K562 (cell line): ENCODE measurements around the gene OVOL2. TPM values are rescaled to one million over a fixed set of nuclear protein-coding genes. Genes with fewer than 3 reads are reported as not detected.

ENCODE experiments used
- ATAC-seq: fragments of 200-7000 bp; cut with Tn5 transposase; 3 replicates; pipeline ENCODE4 v1.9.1; 2020; ENCODE audit warnings: moderate library complexity
- BruUV-seq: library from RNA; stranded (reverse); fragments of 400-500 nt; replicated peaks from 2 replicates; lab custom pipeline; 2021; lab: Mats Ljungman, UMichigan
- CTCF ChIA-PET: fragments of 300-600 bp; formaldehyde crosslinking; extraction: SDS; loops from one replicate; lab custom pipeline; 2021; ENCODE audit warnings: low intra/inter-chr PET ratio; lab: Yijun Ruan, JAX
- POLR2A ChIA-PET: fragments of 300-600, 350-650 bp; sonication (Branson Sonifier 250); formaldehyde crosslinking; extraction: SDS; loops from one replicate; lab custom pipeline; 2021; ENCODE audit warnings: antibody characterized with exemption, inconsistent platforms; lab: Yijun Ruan, JAX
- DNase-seq, 4 experiments: peaks; one replicate each; pipeline versions ENCODE4 v3.0.0 to v3.0.0-alpha.2; 2011 to 2018; ENCODE audit warnings: low spot score in 3 of 4, mixed read lengths in 3 of 4; ENCODE audit errors: extremely low read depth in 1 of 4
- FAIRE-seq: peaks from 2 replicates; lab custom pipeline; 2011; peaks lifted over from hg19 to GRCh38; lab: Jason Lieb, UNC
- H2AFZ ChIP-seq: 2 replicates; pipeline ENCODE4 v1.6.0; 2011; ENCODE audit warnings: low read depth, low read length, control low read depth, inconsistent platforms
- H3K27ac ChIP-seq: fragments of 200-600 bp; 3 replicates; pipeline ENCODE4 v1.8.0; 2011; ENCODE audit warnings: low read depth, mild to moderate bottlenecking, control low read depth, inconsistent platforms, low read length, moderate library complexity, mixed read lengths; ENCODE audit errors: extremely low read depth
- H3K27me3 ChIP-seq, 2 experiments: fragments of 300-600 bp in 1 of 2; 2 replicates in 1 of 2; 3 replicates in 1 of 2; pipeline versions ENCODE4 v1.6.0 to v1.8.0; 2011; ENCODE audit warnings: inconsistent platforms in 2 of 2, low read length in 2 of 2, mild to moderate bottlenecking in 1 of 2, mixed read lengths in 1 of 2, moderate library complexity in 1 of 2; ENCODE audit not compliant: control insufficient read depth in 2 of 2, insufficient read depth in 2 of 2
- H3K36me3 ChIP-seq: fragments of 300-600 bp; 3 replicates; pipeline ENCODE4 v1.8.0; 2011; ENCODE audit warnings: mild to moderate bottlenecking, low read length, inconsistent platforms; ENCODE audit not compliant: control insufficient read depth, insufficient read depth
- H3K4me1 ChIP-seq, 2 experiments: fragments of 200-600 bp in 1 of 2; replicated peaks in 1 of 2; 2 replicates in 1 of 2; 3 replicates in 1 of 2; pipeline versions ENCODE4 v1.5.1 to v1.8.0; 2011; ENCODE audit warnings: inconsistent platforms in 2 of 2, low read length in 2 of 2, mild to moderate bottlenecking in 1 of 2, mixed read lengths in 1 of 2, moderate library complexity in 1 of 2; ENCODE audit not compliant: control insufficient read depth in 2 of 2, insufficient read depth in 2 of 2
- H3K4me2 ChIP-seq: 2 replicates; pipeline ENCODE4 v1.6.1; 2011; ENCODE audit warnings: low read length, control low read depth, inconsistent platforms, mixed read lengths; ENCODE audit not compliant: insufficient read depth
- H3K4me3 ChIP-seq: fragments of 200-600 bp; sonication (generic), shearing (Covaris generic); 2 replicates; pipeline ENCODE4 v1.5.1; 2016; ENCODE audit warnings: control low read depth, inconsistent platforms
- H3K79me2 ChIP-seq: fragments of 200-600 bp; 3 replicates; pipeline ENCODE4 v1.8.0; 2011; ENCODE audit warnings: low read length, inconsistent platforms; ENCODE audit not compliant: control insufficient read depth, insufficient read depth
- H3K9ac ChIP-seq, 2 experiments: 2 replicates each; pipeline versions ENCODE4 v1.6.0 to v1.6.1; 2011; ENCODE audit warnings: low read depth in 2 of 2, low read length in 2 of 2, control low read depth in 1 of 2, inconsistent platforms in 1 of 2, mild to moderate bottlenecking in 1 of 2, mixed read lengths in 1 of 2; ENCODE audit not compliant: insufficient read depth in 1 of 2
- H3K9me1 ChIP-seq: one replicate; pipeline ENCODE4 v1.6.0; 2011; ENCODE audit warnings: inconsistent platforms, mild to moderate bottlenecking, low read length, moderate library complexity; ENCODE audit not compliant: control insufficient read depth, insufficient read depth
- H3K9me3 ChIP-seq: replicated peaks from 2 replicates; pipeline ENCODE4 v1.5.1; 2011; ENCODE audit warnings: low read depth, low read length, inconsistent platforms; ENCODE audit not compliant: control insufficient read depth, insufficient read depth
- H4K20me1 ChIP-seq: replicated peaks from 2 replicates; pipeline ENCODE4 v1.6.1; 2011; ENCODE audit warnings: low read length, inconsistent platforms, mixed read lengths; ENCODE audit not compliant: control insufficient read depth, insufficient read depth
- ADNP ChIP-seq: fragments of 200-800 bp; sonication (Bioruptor generic); IDR thresholded peaks from 2 replicates; pipeline ENCODE4 v1.6.1; 2016; ENCODE audit warnings: missing genetic modification characterization, missing compliant biosample characterization
- ARID1B ChIP-seq: fragments of 450-650 bp; IDR thresholded peaks from 2 replicates; pipeline ENCODE4 v1.6.1; 2016; ENCODE audit warnings: antibody characterized with exemption, mild to moderate bottlenecking, inconsistent platforms
- HNRNPLL ChIP-seq: fragments of 200-400 bp; formaldehyde crosslinking; IDR thresholded peaks from 2 replicates; pipeline ENCODE4 v1.6.1; 2017; ENCODE audit warnings: low read length, low read depth, mild to moderate bottlenecking; ENCODE audit not compliant: poor library complexity, severe bottlenecking
- MEF2D ChIP-seq: conservative IDR thresholded peaks from 2 replicates; pipeline ENCODE4 v1.6.1; 2016; ENCODE audit warnings: low read depth, missing genetic modification characterization, missing compliant biosample characterization
- NCOA4 ChIP-seq: fragments of 450-650 bp; IDR thresholded peaks from 2 replicates; pipeline ENCODE4 v1.6.1; 2018; ENCODE audit warnings: mild to moderate bottlenecking; ENCODE audit not compliant: partially characterized antibody
- SP2 ChIP-seq: IDR thresholded peaks from 2 replicates; pipeline ENCODE4 v1.6.1; 2011; ENCODE audit warnings: mild to moderate bottlenecking, low read depth, low read length, moderate library complexity; ENCODE audit not compliant: poor library complexity, severe bottlenecking; ENCODE audit errors: extremely low read depth
- TAF7 ChIP-seq: fragments of 450-650 bp; IDR thresholded peaks from 2 replicates; pipeline ENCODE4 v1.6.1; 2016; ENCODE audit warnings: missing genetic modification characterization, missing compliant biosample characterization
- ZNF146 ChIP-seq: IDR thresholded peaks from one replicate; pipeline ENCODE4 v1.6.1; 2018; ENCODE audit warnings: missing compliant biosample characterization; ENCODE audit not compliant: unreplicated experiment
- ZNF609 ChIP-seq: sonication (generic); formaldehyde crosslinking; IDR thresholded peaks from 2 replicates; pipeline ENCODE4 v1.8.1; 2023; ENCODE audit warnings: missing genetic modification reagents, mild to moderate bottlenecking, borderline replicate concordance
- ZNF77 ChIP-seq: fragments of 250-450 bp; sonication (Bioruptor Pico); IDR thresholded peaks from 2 replicates; pipeline ENCODE4 v1.5.0; 2020
- WGBS: fragments of 100-300 bp; shearing (Covaris generic); methylation state at CpG from one replicate; pipeline ENCODE4 v1.1.6; 2016; ENCODE audit warnings: low coverage, mixed read lengths; ENCODE audit not compliant: insufficient coverage; ENCODE audit errors: missing lambda C conversion rate; 5-methylcytosine and 5-hydroxymethylcytosine counted together
- in situ Hi-C: fragments of 300-500 bp; cut with MboI; formaldehyde crosslinking; loops from 4 replicates; pipeline ENCODE4 v1.15.0; 2018; ENCODE audit warnings: inconsistent platforms, mixed read lengths
- intact Hi-C: fragments of 100-400 bp; cut with micrococcal nuclease; formaldehyde crosslinking; loops from 2 replicates; pipeline ENCODE4 v1.14.2; 2022
- polyA plus RNA-seq, 8 experiments: library from polyadenylated mRNA; depleted of rRNA in 4 of 8; stranded (reverse) in 5 of 8; unstranded in 3 of 8; fragments of >200 nt; fragmentation: Nextera tagmentation in 2 of 8; fragmentation: Illumina TruSeq in 1 of 8; extraction: Ambion mirVana in 2 of 8; extraction: Trizol in 1 of 8; gene quantifications; 2 replicates each; pipeline versions ENCODE4 v1.2.1 to v1.2.3, GENCODE V29; 2011 to 2014; ENCODE audit warnings: inconsistent platforms in 1 of 8, missing spikeins in 1 of 8
- total RNA-seq, 7 experiments: library from RNA; depleted of rRNA in 6 of 7; stranded (reverse); fragments of >200 nt in 6 of 7; fragmentation: Illumina TruSeq in 2 of 7; extraction: Trizol in 2 of 7; gene quantifications; 2 replicates each; pipeline versions ENCODE4 v1.2.1 to v1.2.3, GENCODE V29; 2011 to 2021; ENCODE audit warnings: low replicate concordance in 1 of 7
- TF ChIP-seq, protein P1 (sequence below): fragments of 450-650 bp; formaldehyde crosslinking; IDR thresholded peaks from 2 replicates; pipeline ENCODE4 v1.4.0; 2020; ENCODE audit warnings: mild to moderate bottlenecking, mixed read lengths
- TF ChIP-seq, protein P2 (sequence below): fragments of 450-650 bp; formaldehyde crosslinking; IDR thresholded peaks from 2 replicates; pipeline ENCODE4 v1.4.0; 2022; ENCODE audit warnings: missing genetic modification characterization
- TF ChIP-seq, protein P3 (sequence below): IDR thresholded peaks from 2 replicates; pipeline ENCODE4 v1.6.1; 2016; ENCODE audit warnings: missing genetic modification characterization, missing compliant biosample characterization

The OVOL2 gene
- total and polyA plus RNA-seq, 9 of the 15 experiments (the other 6 are each of a cell fraction or from before 2014, with no cell fraction given), result not detected

DNA sequence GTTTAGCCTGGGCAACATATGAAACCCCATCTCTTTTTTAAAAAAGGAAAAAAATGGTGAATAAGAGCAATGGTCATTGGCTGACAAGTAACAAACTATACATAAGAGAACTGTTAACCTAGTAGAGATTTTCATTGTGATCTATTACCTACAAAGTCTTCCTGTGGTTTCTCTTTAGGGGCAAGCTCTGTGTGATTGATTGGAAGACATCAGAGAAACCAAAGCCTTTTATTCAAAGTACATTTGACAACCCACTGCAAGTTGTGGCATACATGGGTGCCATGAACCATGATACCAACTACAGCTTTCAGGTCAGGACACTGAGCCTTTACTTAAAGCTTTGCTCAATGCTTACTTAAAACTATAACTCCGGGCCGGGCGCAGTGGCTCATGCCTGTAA, 69.7 kb downstream of the OVOL2 start:
- WGBS, result 100% methylated on average over 3 of the region's 3 CpGs
- Histone ChIP-seq H4K20me1 (no peaks in the 10 kb centered on the region), H3K9me1 (no peaks in the 10 kb centered on the region), H3K4me2 (no peak overlapping the region), H3K36me3 (peaks cover 52% of the 10 kb centered on the region), H3K9me3 (no peaks in the 10 kb centered on the region), H2AFZ (no peak overlapping the region), H3K4me3 (no peak overlapping the region), H3K4me1 (no peaks in the 10 kb centered on the region; a peak in 1 of 5 replicates), H3K27ac (no peak overlapping the region), H3K27me3 (no peaks in the 10 kb centered on the region), H3K79me2 (peaks cover 22% of the 10 kb centered on the region), H3K9ac (no peak overlapping the region)
- in situ Hi-C loops (no loop called here), intact Hi-C loops (no loop called here)
- CTCF ChIA-PET, result no interaction called here
- no peak for FAIRE-seq
- DNase-seq, result no peak
- no TSS peak for BruUV-seq
- POLR2A ChIA-PET, result interaction anchor here (1.2 to 1.6 kb wide), 2 partner anchors 17 to 20 kb away, joined by 3 to 5 read pairs; partner anchors contain the start of gene SNX5
- no peak for ATAC-seq
- TF ChIP-seq ADNP (tag) (no peak), MEF2D (tag) (no peak), ZNF146 (CRISPR knock-in tag) (no peak), ZNF77 (CRISPR knock-in tag) (no peak), SP2 (no peak), ZNF609 (CRISPR knock-in tag) (no peak), NCOA4 (no peak), ARID1B (no peak), TAF7 (tag) (no peak), HNRNPLL (no peak)
- TF ChIP-seq, protein P1, sequence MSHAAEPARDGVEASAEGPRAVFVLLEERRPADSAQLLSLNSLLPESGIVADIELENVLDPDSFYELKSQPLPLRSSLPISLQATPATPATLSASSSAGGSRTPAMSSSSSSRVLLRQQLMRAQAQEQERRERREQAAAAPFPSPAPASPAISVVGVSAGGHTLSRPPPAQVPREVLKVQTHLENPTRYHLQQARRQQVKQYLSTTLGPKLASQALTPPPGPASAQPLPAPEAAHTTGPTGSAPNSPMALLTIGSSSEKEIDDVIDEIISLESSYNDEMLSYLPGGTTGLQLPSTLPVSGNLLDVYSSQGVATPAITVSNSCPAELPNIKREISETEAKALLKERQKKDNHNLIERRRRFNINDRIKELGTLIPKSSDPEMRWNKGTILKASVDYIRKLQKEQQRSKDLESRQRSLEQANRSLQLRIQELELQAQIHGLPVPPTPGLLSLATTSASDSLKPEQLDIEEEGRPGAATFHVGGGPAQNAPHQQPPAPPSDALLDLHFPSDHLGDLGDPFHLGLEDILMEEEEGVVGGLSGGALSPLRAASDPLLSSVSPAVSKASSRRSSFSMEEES (CRISPR knock-in tag), result no peak
- TF ChIP-seq, protein P2, sequence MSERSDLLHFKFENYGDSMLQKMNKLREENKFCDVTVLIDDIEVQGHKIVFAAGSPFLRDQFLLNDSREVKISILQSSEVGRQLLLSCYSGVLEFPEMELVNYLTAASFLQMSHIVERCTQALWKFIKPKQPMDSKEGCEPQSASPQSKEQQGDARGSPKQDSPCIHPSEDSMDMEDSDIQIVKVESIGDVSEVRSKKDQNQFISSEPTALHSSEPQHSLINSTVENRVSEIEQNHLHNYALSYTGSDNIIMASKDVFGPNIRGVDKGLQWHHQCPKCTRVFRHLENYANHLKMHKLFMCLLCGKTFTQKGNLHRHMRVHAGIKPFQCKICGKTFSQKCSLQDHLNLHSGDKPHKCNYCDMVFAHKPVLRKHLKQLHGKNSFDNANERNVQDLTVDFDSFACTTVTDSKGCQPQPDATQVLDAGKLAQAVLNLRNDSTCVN (CRISPR knock-in tag), result no peak
- TF ChIP-seq, protein P3, sequence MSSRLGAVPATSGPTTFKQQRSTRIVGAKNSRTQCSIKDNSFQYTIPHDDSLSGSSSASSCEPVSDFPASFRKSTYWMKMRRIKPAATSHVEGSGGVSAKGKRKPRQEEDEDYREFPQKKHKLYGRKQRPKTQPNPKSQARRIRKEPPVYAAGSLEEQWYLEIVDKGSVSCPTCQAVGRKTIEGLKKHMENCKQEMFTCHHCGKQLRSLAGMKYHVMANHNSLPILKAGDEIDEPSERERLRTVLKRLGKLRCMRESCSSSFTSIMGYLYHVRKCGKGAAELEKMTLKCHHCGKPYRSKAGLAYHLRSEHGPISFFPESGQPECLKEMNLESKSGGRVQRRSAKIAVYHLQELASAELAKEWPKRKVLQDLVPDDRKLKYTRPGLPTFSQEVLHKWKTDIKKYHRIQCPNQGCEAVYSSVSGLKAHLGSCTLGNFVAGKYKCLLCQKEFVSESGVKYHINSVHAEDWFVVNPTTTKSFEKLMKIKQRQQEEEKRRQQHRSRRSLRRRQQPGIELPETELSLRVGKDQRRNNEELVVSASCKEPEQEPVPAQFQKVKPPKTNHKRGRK (tag), result no peak
